Measurements from ENCODE around the gene THOC6.
"Not testable (repeated sequence)": the region's sequence is repeated elsewhere in the genome, so short reads cannot be mapped to it uniquely, and the experiment has no call there.

THOC6 gene

GRCh38 chr16:3075946-3076345 is 52.1 kb downstream of the THOC6 start:
- not testable (repeated sequence) for DNase-seq

DNA sequence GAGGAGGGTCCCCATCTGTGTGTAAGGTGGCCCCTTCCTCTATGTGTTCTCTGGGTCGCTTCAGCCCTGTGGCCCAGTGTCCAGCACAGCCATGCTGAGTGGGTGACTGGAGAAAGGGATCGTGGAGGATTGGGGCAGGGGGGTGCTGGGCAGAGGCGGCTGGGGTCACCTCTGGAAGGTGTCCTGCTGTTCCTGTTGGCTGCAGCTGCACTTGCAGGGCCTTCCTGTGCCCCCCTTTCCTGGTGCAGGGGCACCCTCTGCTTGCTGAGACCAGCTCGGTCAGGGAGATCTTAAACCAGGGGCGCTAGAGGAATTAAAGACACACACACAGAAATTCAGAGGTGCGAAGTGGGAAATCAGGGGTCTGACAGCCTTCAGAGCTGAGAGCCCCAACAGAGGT is 52.7 kb downstream of the THOC6 start:
- no peak for DNase-seq
